KMS-11 (cell line): ENCODE results near the gene MAGEH1.
"Not testable (repeated sequence)": the region's sequence is repeated elsewhere in the genome, so short reads cannot be mapped to it uniquely, and the experiment has no call there.

Experiments
- H2AFZ ChIP-seq: fragments of 200-600 bp; sonication (generic); 2 replicates; pipeline ENCODE4 v1.6.1; 2016; ENCODE audit warnings: antibody characterized with exemption, mixed run types, low read depth
- H3K27ac ChIP-seq: fragments of 200-600 bp; sonication (generic); 2 replicates; pipeline ENCODE4 v1.6.1; 2016; ENCODE audit warnings: mild to moderate bottlenecking, mixed run types
- H3K27me3 ChIP-seq: fragments of 200-600 bp; sonication (generic); 2 replicates; pipeline ENCODE4 v1.6.1; 2017; ENCODE audit warnings: mild to moderate bottlenecking, low read depth, mixed run types, moderate library complexity; ENCODE audit not compliant: insufficient read depth
- H3K36me3 ChIP-seq: fragments of 200-600 bp; sonication (generic); 2 replicates; pipeline ENCODE4 v1.6.1; 2017; ENCODE audit warnings: mild to moderate bottlenecking, mixed run types; ENCODE audit not compliant: insufficient read depth
- H3K4me1 ChIP-seq: fragments of 200-600 bp; sonication (generic); 2 replicates; pipeline ENCODE4 v1.6.1; 2016; ENCODE audit warnings: mild to moderate bottlenecking, low read depth, mixed run types; ENCODE audit not compliant: poor library complexity, severe bottlenecking
- H3K4me2 ChIP-seq: fragments of 200-600 bp; sonication (generic); 2 replicates; pipeline ENCODE4 v1.7.0; 2016; ENCODE audit warnings: mild to moderate bottlenecking, mixed run types
- H3K4me3 ChIP-seq: fragments of 200-600 bp; sonication (generic); IDR thresholded peaks from 2 replicates; pipeline ENCODE4 v1.6.1; 2017; ENCODE audit warnings: low read depth, low read length, mixed read lengths; ENCODE audit not compliant: insufficient read depth
- H3K79me2 ChIP-seq: fragments of 200-600 bp; sonication (generic); 2 replicates; pipeline ENCODE4 v1.6.1; 2016; ENCODE audit warnings: low read depth, mixed run types; ENCODE audit not compliant: insufficient read depth
- H3K9ac ChIP-seq: fragments of 200-600 bp; sonication (generic); 2 replicates; pipeline ENCODE4 v1.6.1; 2016; ENCODE audit warnings: mild to moderate bottlenecking, mixed run types
- H4K20me1 ChIP-seq: fragments of 200-600 bp; sonication (generic); 2 replicates; pipeline ENCODE4 v1.6.1; 2016; ENCODE audit warnings: mild to moderate bottlenecking, mixed run types; ENCODE audit not compliant: insufficient read depth
- TF ChIP-seq, protein P1 (sequence below): fragments of 200-600 bp; sonication (generic); conservative IDR thresholded peaks from 2 replicates; pipeline ENCODE4 v1.6.1; 2017; ENCODE audit warnings: low read depth, mild to moderate bottlenecking, antibody characterized with exemption, low read length, moderate library complexity, mixed read lengths

Gene MAGEH1, protein sequence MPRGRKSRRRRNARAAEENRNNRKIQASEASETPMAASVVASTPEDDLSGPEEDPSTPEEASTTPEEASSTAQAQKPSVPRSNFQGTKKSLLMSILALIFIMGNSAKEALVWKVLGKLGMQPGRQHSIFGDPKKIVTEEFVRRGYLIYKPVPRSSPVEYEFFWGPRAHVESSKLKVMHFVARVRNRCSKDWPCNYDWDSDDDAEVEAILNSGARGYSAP

DNA sequence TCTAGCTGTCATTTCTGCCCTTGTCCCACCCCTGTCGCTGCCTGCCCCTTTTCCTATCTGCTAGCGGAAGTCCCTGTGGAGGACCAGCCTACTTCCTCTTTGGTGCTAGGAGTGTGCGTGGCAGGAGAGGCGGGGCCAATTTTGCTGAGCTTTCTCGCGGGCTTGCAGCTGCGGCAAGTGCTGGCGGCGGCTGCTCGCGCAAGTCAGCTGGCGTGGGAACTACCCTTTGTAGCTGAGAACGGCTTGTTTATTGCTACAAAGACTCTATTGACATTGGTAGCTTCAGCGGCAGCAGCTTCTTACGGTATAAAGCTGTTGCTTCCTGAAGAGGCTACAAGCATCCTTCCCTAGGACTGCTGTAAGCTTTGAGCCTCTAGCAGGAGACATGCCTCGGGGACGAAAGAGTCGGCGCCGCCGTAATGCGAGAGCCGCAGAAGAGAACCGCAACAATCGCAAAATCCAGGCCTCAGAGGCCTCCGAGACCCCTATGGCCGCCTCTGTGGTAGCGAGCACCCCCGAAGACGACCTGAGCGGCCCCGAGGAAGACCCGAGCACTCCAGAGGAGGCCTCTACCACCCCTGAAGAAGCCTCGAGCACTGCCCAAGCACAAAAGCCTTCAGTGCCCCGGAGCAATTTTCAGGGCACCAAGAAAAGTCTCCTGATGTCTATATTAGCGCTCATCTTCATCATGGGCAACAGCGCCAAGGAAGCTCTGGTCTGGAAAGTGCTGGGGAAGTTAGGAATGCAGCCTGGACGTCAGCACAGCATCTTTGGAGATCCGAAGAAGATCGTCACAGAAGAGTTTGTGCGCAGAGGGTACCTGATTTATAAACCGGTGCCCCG, at the start of gene MAGEH1:
MAGEH1 (plus strand) TSS at position 138 of the 843 bp plus-strand sequence; CDS start at position 386, 248 bp downstream.
- H3K4me3 ChIP-seq: no peak within 1 kb of the TSS
- no peaks in the 10 kb centered on the region for H3K27me3 ChIP-seq
- H3K9ac ChIP-seq: peak within 1 kb of the TSS; percentile 63; the same call in 1 of the 2 replicates
- TF ChIP-seq, protein P1, sequence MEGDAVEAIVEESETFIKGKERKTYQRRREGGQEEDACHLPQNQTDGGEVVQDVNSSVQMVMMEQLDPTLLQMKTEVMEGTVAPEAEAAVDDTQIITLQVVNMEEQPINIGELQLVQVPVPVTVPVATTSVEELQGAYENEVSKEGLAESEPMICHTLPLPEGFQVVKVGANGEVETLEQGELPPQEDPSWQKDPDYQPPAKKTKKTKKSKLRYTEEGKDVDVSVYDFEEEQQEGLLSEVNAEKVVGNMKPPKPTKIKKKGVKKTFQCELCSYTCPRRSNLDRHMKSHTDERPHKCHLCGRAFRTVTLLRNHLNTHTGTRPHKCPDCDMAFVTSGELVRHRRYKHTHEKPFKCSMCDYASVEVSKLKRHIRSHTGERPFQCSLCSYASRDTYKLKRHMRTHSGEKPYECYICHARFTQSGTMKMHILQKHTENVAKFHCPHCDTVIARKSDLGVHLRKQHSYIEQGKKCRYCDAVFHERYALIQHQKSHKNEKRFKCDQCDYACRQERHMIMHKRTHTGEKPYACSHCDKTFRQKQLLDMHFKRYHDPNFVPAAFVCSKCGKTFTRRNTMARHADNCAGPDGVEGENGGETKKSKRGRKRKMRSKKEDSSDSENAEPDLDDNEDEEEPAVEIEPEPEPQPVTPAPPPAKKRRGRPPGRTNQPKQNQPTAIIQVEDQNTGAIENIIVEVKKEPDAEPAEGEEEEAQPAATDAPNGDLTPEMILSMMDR: no peak
- peak within 1 kb of the TSS; percentile 68 for H3K27ac ChIP-seq
- H3K4me2 ChIP-seq: peak within 1 kb of the TSS; percentile 71
- peaks cover 14% of the 10 kb centered on the region; the same call in 1 of the 2 replicates for H3K79me2 ChIP-seq
- H3K36me3 ChIP-seq: no peaks in the 10 kb centered on the region
- H3K4me1 ChIP-seq: no peaks in the 10 kb centered on the region
- H2AFZ ChIP-seq: peak within 1 kb of the TSS; percentile 54
- H4K20me1 ChIP-seq: no peaks in the 10 kb centered on the region

DNA sequence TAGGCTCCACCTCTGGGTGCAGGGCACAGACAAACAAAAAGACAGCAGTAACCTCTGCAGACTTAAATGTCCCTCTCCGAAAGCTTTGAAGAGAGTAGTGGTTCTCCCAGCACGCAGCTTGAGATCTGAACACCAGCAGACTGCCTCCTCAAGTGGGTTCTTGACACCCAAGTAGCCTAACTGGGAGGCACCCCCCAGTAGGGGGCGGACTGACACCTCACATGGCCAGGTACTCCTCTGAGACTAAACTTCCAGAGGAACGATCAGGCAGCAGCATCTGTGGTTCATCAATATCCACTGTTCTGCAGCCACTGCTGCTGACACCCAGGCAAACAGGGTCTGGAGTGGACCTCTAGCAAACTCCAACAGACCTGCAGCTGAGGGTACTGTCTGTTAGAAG, 24.8 kb upstream of the MAGEH1 start:
- H3K79me2 ChIP-seq, H4K20me1 ChIP-seq, H3K36me3 ChIP-seq, H2AFZ ChIP-seq, H3K9ac ChIP-seq, H3K4me1 ChIP-seq, H3K27me3 ChIP-seq, H3K27ac ChIP-seq, H3K4me3 ChIP-seq, H3K4me2 ChIP-seq: not testable (repeated sequence)

DNA sequence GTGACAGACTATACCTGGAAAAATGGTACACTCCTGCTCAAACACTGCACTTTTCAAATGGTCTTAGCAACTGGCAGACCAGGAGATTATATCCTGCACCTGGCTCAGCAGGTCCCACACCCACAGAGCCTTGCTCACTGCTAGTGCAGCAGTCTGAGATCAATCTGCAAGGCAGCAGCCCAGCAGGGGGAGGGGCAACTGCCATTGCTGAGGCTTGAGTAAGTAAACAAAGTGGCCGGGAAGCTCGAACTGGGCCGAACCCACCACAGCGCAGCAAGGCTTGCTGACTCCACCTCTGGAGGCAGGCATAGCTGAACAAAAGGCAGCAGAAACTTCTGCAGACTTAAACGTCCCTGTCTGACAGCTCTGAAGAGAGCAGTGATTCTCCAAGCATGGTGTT, 8.5 kb upstream of the MAGEH1 start:
- H3K27me3 ChIP-seq, H3K4me3 ChIP-seq, H3K4me2 ChIP-seq, H3K79me2 ChIP-seq, H3K36me3 ChIP-seq, H2AFZ ChIP-seq, H3K9ac ChIP-seq, H3K27ac ChIP-seq, H4K20me1 ChIP-seq, H3K4me1 ChIP-seq: not testable (repeated sequence)

DNA sequence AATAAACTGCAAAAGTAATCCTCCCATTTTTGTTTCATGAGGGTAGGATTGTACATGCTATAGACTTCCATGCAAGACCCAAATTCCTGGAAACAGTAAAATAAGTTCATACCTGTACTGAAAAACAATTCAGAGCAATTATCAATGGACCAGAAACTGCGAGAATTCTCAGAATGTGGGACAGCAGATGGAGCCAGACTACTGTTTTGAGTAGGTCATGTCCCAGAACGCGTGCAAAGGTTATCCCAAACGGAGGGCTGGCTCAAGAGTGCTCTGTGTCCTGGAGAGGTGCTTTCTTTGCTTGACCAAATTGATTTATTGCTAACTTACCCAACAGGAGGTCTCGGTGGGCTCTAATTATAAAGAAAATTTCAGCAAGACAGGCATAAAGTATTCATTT, 1.7 kb upstream of the MAGEH1 start:
- Histone ChIP-seq H3K4me1 (no peaks in the 10 kb centered on the region), H2AFZ (no peak overlapping the region), H4K20me1 (no peaks in the 10 kb centered on the region), H3K27me3 (no peaks in the 10 kb centered on the region), H3K4me2 (no peak overlapping the region), H3K36me3 (no peaks in the 10 kb centered on the region), H3K27ac (no peak overlapping the region), H3K9ac (no peak overlapping the region), H3K4me3 (no peak overlapping the region), H3K79me2 (peaks cover 14% of the 10 kb centered on the region; the same call in 1 of the 2 replicates)
- TF ChIP-seq, protein P1: no peak; the same call in 1 of the 2 replicates

DNA sequence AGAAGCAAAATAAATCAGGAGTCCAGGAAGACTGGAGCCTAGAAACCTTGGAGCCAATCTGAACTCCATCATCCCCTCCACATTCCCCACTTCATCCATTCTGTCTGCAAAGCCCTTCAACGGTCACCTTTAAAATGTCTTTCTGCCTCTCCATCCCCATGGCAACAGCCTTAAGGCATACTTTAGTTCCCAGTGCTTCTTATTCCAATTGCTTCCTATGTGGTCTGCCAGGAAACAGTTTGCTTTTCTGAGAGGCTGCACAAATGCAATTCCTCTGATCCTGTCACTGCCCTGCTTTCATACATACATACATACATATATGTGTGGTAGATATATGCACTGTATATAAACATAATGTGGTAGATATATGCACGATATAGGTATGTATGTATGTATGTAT, 786 bp upstream of the MAGEH1 start:
- no peaks in the 10 kb centered on the region for H3K36me3 ChIP-seq
- no peaks in the 10 kb centered on the region for H3K4me1 ChIP-seq
- H3K4me2 ChIP-seq: peak overlapping the region; percentile 37; the same call in 1 of the 2 replicates
- no peak overlapping the region; the same call in 1 of the 2 replicates for H3K9ac ChIP-seq
- H4K20me1 ChIP-seq: no peaks in the 10 kb centered on the region
- peaks cover 14% of the 10 kb centered on the region; the same call in 1 of the 2 replicates for H3K79me2 ChIP-seq
- peak overlapping the region; percentile 54; the same call in 1 of the 2 replicates for H2AFZ ChIP-seq
- H3K27ac ChIP-seq: no peak overlapping the region
- H3K4me3 ChIP-seq: no peak overlapping the region
- TF ChIP-seq, protein P1: no peak
- no peaks in the 10 kb centered on the region for H3K27me3 ChIP-seq
